NT2/D1 (cell line): ENCODE results near the gene ABHD17C.

ENCODE experiments used
- DNase-seq: peaks from one replicate; pipeline ENCODE4 v3.0.0-alpha.2; 2011; ENCODE audit warnings: low read depth, low spot score
- H3K27me3 ChIP-seq: 2 replicates; pipeline ENCODE4 v1.6.0; 2011; ENCODE audit warnings: mild to moderate bottlenecking; ENCODE audit not compliant: insufficient read length, insufficient read depth
- H3K36me3 ChIP-seq: 2 replicates; pipeline ENCODE4 v1.6.1; 2011; ENCODE audit warnings: mild to moderate bottlenecking, low read length, mixed read lengths; ENCODE audit not compliant: insufficient read depth, insufficient read length
- H3K4me1 ChIP-seq: 2 replicates; pipeline ENCODE4 v1.5.1; 2011; ENCODE audit not compliant: insufficient read depth, insufficient read length
- H3K4me3 ChIP-seq: 2 replicates; pipeline ENCODE4 v1.5.1; 2011; ENCODE audit warnings: low read depth; ENCODE audit not compliant: insufficient read length
- H3K9ac ChIP-seq: 2 replicates; pipeline ENCODE4 v1.6.0; 2011; ENCODE audit warnings: low read depth; ENCODE audit not compliant: insufficient read length
- H3K9me3 ChIP-seq: 2 replicates; pipeline ENCODE4 v1.5.1; 2011; ENCODE audit warnings: mild to moderate bottlenecking, low read length; ENCODE audit not compliant: insufficient read depth
- SUZ12 ChIP-seq: IDR thresholded peaks from 2 replicates; pipeline ENCODE4 v1.6.1; 2011; ENCODE audit not compliant: insufficient read length, insufficient read depth; ENCODE audit errors: extremely low read depth
- YY1 ChIP-seq: IDR thresholded peaks from 2 replicates; pipeline ENCODE4 v1.6.1; 2011; ENCODE audit not compliant: insufficient read length, insufficient read depth
- ZNF274 ChIP-seq: IDR thresholded peaks from 2 replicates; pipeline ENCODE4 v1.6.1; 2011; ENCODE audit warnings: mild to moderate bottlenecking, low read depth, low read length

ABHD17C gene

GRCh38 chr15:80721476-80721875 lies 26.4 kb downstream of the ABHD17C start:
- peaks cover 2% of the 10 kb centered on the region for H3K36me3 ChIP-seq
- H3K4me1 ChIP-seq: no peaks in the 10 kb centered on the region
- H3K4me3 ChIP-seq: no peak overlapping the region
- H3K27me3 ChIP-seq: no peaks in the 10 kb centered on the region
- TF ChIP-seq SUZ12 (no peak), ZNF274 (no peak), YY1 (no peak)
- no peak overlapping the region for H3K9ac ChIP-seq
- DNase-seq: no peak
- peaks cover 10% of the 10 kb centered on the region; the same call in 1 of the 2 replicates for H3K9me3 ChIP-seq

- Histone ChIP-seq H3K9me3 (peaks cover 10% of the 10 kb centered on the region; the same call in 1 of the 2 replicates), H3K27me3 (no peaks in the 10 kb centered on the region), H3K4me3 (no peak overlapping the region), H3K9ac (no peak overlapping the region), H3K4me1 (no peaks in the 10 kb centered on the region), H3K36me3 (peaks cover 2% of the 10 kb centered on the region)
- no peak for DNase-seq
- TF ChIP-seq YY1 (no peak), SUZ12 (no peak), ZNF274 (no peak)
These were observed 27.7 kb downstream of the ABHD17C start for GRCh38 chr15:80722811-80723210.

DNA sequence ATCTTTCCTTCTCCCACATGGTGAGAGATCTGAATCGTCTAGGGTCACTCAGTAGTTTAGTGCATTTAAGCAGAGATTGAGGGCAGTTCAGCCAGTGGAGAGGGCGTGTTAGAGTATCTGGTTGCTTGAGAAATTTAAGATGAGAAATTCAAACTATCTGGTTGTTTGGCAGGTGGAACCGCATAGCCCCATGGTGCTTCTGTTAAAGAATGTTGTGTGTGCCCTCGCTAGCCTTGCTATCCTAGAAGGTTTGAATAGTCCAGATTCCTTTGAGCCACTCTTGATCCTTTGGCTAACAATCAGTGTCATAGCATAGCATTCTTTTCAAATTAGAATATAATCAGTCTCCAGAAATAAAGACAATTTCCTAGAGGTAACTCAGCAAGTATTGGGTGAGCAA lies 32.1 kb downstream of the ABHD17C start:
- H3K9me3 ChIP-seq: peaks cover 10% of the 10 kb centered on the region; the same call in 1 of the 2 replicates
- no peaks in the 10 kb centered on the region for H3K4me1 ChIP-seq
- no peak overlapping the region for H3K9ac ChIP-seq
- no peak for TF ChIP-seq SUZ12
- no peak for TF ChIP-seq YY1
- TF ChIP-seq ZNF274: no peak
- no peak for DNase-seq
- H3K27me3 ChIP-seq: no peaks in the 10 kb centered on the region
- H3K36me3 ChIP-seq: peaks cover 2% of the 10 kb centered on the region
- H3K4me3 ChIP-seq: no peak overlapping the region

DNA sequence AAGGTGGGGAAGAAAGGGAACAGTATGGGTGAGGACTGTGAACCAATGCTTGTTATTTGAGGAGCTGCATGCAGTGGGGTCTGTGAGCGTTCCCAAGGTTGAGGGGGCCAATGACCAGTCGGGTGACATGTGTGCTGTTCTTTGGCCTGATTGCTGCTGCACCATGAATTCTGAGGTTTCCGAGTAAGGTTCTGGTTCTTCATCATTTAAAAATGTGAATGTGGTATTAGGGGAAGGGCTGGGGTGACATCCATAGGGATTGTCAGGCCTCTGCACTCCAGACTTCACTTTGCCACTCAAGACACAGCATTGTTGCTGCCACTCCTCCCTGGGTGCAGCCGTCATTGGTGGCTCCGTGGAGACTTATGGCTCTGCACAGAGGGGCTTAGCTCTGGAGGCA lies 32.5 kb downstream of the ABHD17C start:
- no peaks in the 10 kb centered on the region for H3K27me3 ChIP-seq
- H3K36me3 ChIP-seq: peaks cover 2% of the 10 kb centered on the region
- peaks cover 10% of the 10 kb centered on the region; the same call in 1 of the 2 replicates for H3K9me3 ChIP-seq
- H3K9ac ChIP-seq: no peak overlapping the region
- DNase-seq: no peak
- H3K4me1 ChIP-seq: peaks cover 1% of the 10 kb centered on the region
- no peak for TF ChIP-seq SUZ12
- TF ChIP-seq ZNF274: no peak
- no peak for TF ChIP-seq YY1
- H3K4me3 ChIP-seq: no peak overlapping the region

- H3K36me3 ChIP-seq: no peaks in the 10 kb centered on the region
- H3K9me3 ChIP-seq: peaks cover 4% of the 10 kb centered on the region; the same call in 1 of the 2 replicates
- H3K9ac ChIP-seq: no peak overlapping the region
- no peaks in the 10 kb centered on the region for H3K27me3 ChIP-seq
- DNase-seq: no peak
- peaks cover 5% of the 10 kb centered on the region for H3K4me1 ChIP-seq
- TF ChIP-seq SUZ12: no peak
- TF ChIP-seq ZNF274: no peak
- no peak for TF ChIP-seq YY1
- H3K4me3 ChIP-seq: no peak overlapping the region
These were observed 35.3 kb downstream of the ABHD17C start for GRCh38 chr15:80730387-80730786.

DNA sequence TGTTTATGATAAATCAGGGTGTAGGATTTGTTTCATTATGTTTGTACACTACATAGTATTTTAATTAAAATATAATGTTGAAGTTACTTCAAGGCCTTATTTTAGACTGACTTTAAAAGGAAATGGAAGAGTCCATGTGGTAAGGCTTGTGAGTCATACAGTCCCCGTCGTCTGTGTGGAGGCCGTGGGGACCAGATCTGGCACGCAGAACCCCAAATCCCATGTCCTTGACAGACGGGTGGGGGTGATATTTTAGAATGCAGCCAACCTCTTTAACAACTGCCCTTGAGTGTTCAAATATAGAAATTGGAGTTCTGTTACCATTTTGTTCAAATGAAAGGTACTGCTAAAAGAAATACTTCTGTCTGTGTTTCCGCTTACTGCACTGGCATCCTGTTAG lies 35.8 kb downstream of the ABHD17C start:
- Histone ChIP-seq H3K9me3 (no peaks in the 10 kb centered on the region), H3K9ac (no peak overlapping the region), H3K27me3 (no peaks in the 10 kb centered on the region), H3K36me3 (no peaks in the 10 kb centered on the region), H3K4me1 (peaks cover 5% of the 10 kb centered on the region), H3K4me3 (no peak overlapping the region)
- no peak for DNase-seq
- TF ChIP-seq YY1 (no peak), SUZ12 (no peak), ZNF274 (no peak)

- H3K27me3 ChIP-seq: no peaks in the 10 kb centered on the region
- H3K4me3 ChIP-seq: no peak overlapping the region
- no peaks in the 10 kb centered on the region for H3K9me3 ChIP-seq
- no peak for DNase-seq
- H3K36me3 ChIP-seq: no peaks in the 10 kb centered on the region
- H3K9ac ChIP-seq: no peak overlapping the region
- H3K4me1 ChIP-seq: peaks cover 5% of the 10 kb centered on the region
- TF ChIP-seq YY1 (no peak), ZNF274 (no peak), SUZ12 (no peak)
These were observed 37.1 kb downstream of the ABHD17C start for GRCh38 chr15:80732167-80732566.
